RWPE1 (cell line): ENCODE measurements around the gene CACYBP.

ENCODE experiments used
- CTCF ChIA-PET: fragments of 350-600 bp; sonication (Branson Sonifier 250); formaldehyde crosslinking; extraction: SDS; loops from one replicate; lab custom pipeline; 2021; lab: Yijun Ruan, JAX
- POLR2A ChIA-PET: fragments of 400-600 bp; formaldehyde crosslinking; extraction: SDS; loops from one replicate; lab custom pipeline; 2020; ENCODE audit warnings: antibody characterized with exemption; ENCODE audit not compliant: low non-redundant PET; lab: Yijun Ruan, JAX
- DNase-seq: peaks from one replicate; pipeline ENCODE4 v3.0.0; 2012; ENCODE audit warnings: low spot score
- H3K27ac ChIP-seq: fragments of 450-650 bp; 2 replicates; pipeline ENCODE4 v1.5.1; 2017
- TF ChIP-seq, protein P1 (sequence below): fragments of 450-650 bp; conservative IDR thresholded peaks from 2 replicates; pipeline ENCODE4 v1.5.1; 2017; ENCODE audit warnings: low read depth, mild to moderate bottlenecking

CACYBP gene

DNA sequence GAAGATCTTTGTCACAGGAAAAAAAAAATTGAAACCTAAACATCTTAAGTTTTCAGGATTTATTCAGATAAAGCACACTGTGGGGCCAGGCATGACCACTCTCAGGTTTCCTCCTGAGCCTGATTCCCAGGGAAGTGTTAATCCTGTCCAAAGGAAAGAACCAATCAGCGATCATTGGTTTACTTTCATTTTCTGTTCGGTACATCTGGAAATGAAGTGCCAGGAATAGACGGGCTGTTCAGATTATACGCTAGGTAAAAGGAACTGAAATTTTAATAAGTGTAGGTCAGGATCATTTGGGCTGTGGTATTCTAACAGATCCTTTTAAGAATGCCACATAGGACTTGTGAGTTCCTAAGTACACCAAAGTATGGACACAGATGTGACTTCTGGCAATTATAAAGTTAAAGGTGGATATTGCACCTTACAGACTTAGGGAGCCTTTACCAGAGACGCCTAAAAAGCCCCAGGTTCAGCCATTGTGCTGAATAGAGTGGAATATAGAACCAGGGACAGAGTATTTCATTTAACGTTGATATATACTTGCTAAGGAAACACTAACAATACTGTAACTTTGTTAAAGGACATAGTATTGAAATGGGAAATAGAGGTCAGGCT is 9.3 kb upstream of the CACYBP start:
- TF ChIP-seq, protein P1, sequence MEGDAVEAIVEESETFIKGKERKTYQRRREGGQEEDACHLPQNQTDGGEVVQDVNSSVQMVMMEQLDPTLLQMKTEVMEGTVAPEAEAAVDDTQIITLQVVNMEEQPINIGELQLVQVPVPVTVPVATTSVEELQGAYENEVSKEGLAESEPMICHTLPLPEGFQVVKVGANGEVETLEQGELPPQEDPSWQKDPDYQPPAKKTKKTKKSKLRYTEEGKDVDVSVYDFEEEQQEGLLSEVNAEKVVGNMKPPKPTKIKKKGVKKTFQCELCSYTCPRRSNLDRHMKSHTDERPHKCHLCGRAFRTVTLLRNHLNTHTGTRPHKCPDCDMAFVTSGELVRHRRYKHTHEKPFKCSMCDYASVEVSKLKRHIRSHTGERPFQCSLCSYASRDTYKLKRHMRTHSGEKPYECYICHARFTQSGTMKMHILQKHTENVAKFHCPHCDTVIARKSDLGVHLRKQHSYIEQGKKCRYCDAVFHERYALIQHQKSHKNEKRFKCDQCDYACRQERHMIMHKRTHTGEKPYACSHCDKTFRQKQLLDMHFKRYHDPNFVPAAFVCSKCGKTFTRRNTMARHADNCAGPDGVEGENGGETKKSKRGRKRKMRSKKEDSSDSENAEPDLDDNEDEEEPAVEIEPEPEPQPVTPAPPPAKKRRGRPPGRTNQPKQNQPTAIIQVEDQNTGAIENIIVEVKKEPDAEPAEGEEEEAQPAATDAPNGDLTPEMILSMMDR: no peak
- H3K27ac ChIP-seq: no peak overlapping the region
- POLR2A ChIA-PET: interaction anchor here (1.0 kb wide), 1 partner anchor 9 kb away, joined by 5 read pairs; the partner anchor contains the start of gene CACYBP
- CTCF ChIA-PET: no interaction called here
- peak; percentile 62 for DNase-seq

DNA sequence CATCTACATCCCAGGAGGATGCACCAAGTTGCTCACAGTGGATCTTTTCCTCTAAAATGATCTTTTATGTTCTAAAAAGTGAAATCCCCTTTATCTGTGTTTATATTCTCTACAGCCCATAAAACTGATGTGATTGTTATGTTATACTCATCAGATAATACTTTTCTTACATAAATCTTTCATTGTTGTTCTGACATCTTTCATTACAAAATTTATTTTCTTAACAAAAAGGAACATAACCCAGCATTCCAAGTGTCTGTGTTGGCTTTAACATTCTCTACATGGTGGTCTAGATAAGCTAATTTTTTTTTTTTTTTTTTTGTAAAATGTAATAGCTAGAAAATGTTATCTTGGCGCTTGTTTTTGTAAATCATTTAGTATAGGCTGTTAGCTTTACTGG is 8.3 kb upstream of the CACYBP start:
- H3K27ac ChIP-seq: no peak overlapping the region
- CTCF ChIA-PET: interaction anchor here (0.5 kb wide), 1 partner anchor 179 kb away, joined by 4 read pairs; no protein-coding TSS in a partner anchor
- TF ChIP-seq, protein P1: no peak
- no peak for DNase-seq
- POLR2A ChIA-PET: interaction anchor here (0.7 to 1.0 kb wide), 2 partner anchors 8 to 144 kb away, joined by 4 to 5 read pairs; partner anchors contain the start of gene CACYBP

DNA sequence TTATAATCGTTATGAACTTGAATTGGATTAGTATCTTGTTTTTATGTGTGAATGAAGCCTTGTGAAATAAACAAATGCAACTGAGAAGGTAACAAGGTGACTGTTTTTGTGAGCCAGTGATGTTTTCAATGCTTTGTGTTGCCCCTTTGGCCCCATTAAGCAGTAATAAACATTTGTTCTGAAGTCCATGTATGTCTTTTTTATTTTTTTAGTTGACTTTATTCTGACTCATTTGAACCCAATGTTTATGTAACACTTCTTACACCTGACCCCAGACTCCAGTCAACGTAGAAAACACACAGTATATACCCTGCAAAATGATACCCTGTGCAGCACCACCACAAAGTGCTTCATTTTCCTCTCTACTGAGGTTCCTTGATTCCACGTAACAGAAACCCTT is 4.6 kb upstream of the CACYBP start:
- POLR2A ChIA-PET: no interaction called here
- H3K27ac ChIP-seq: no peak overlapping the region
- DNase-seq: no peak
- CTCF ChIA-PET: no interaction called here
- TF ChIP-seq, protein P1: no peak

DNA sequence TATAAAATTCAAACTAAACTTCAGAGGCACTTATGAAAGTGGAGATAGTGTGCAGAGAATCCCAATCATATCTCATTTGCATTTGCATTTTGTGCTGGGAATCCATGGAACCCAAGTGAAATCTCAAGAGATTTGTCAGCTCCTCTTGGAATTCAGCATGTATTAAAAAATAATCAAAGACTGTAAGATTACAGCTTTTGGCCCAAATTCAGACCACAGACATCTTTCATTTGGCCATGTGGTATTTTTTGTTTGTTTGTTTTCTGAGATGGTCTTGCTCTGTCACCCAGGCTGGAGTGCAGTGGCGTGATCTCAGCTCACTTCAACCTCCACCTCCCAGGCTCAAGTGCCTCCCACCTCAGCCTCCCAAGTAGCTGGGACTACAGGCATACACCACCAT is 3.8 kb upstream of the CACYBP start:
- peak overlapping the region; percentile 37 for H3K27ac ChIP-seq
- DNase-seq: no peak
- TF ChIP-seq, protein P1: no peak
- CTCF ChIA-PET: interaction anchor here (0.6 kb wide), 1 partner anchor 1564 kb away, joined by 3 read pairs; no protein-coding TSS in a partner anchor
- POLR2A ChIA-PET: interaction anchor here (0.6 kb wide), 1 partner anchor 17 kb away, joined by 4 read pairs; no protein-coding TSS in a partner anchor

DNA sequence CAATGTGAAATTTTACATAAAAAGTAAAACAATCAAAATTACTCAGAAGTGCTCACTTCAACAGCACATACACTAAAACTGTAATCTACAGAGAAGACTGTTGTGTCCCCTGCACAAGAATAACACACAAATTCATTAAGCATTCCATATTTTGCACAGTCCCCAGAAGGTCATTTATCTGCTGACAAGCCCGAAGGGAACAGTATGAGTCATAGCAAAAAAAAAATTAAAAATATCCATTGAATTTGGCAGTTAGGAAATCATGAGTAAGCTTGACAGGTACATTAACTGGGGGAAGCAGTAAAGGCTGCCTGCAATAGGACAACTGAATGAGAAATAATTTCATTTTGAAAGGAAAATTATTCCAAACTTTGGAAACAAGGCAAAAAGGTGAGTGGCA is 3.3 kb upstream of the CACYBP start:
- peak overlapping the region; percentile 37 for H3K27ac ChIP-seq
- ChIA-PET CTCF (interaction anchor here (0.5 to 0.6 kb wide), 3 partner anchors 218 to 849 kb away, joined by 3 read pairs; no protein-coding TSS in a partner anchor), POLR2A (no interaction called here)
- TF ChIP-seq, protein P1: no peak
- DNase-seq: peak; percentile 29

DNA sequence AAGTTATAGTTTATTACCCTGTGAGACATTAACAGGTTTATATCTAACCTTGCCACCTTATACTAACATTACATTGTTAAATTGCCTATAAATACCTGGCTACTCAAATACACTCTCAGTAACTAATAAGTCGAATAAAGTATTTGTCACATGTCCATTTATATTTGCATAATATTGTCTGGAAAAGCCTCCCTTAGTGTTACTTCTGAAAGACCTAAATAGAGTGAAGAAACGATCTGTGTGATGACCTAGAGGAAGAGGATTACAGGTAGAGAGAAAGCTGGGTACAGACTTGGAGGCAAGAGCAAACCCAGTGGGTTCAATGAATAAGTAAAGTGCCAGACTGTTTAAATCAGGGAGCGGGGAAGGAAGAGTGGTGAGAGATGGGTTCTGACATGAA is 2.7 kb upstream of the CACYBP start:
- no peak overlapping the region for H3K27ac ChIP-seq
- DNase-seq: no peak
- POLR2A ChIA-PET: no interaction called here
- CTCF ChIA-PET: interaction anchor here (0.5 to 0.6 kb wide), 3 partner anchors 219 to 850 kb away, joined by 3 read pairs; no protein-coding TSS in a partner anchor
- TF ChIP-seq, protein P1: no peak
